Activated naive CD4-positive, alpha-beta T cell treated with anti-CD3 and anti-CD28 coated beads for 36 hours (primary cell): ENCODE measurements around the gene ENPP3. TPM values are rescaled to one million over a fixed set of nuclear protein-coding genes. Genes with fewer than 3 reads are reported as not detected.

ENCODE experiments used
- CTCF ChIA-PET: fragments of 350-600 bp; sonication (Branson Sonifier 250); formaldehyde crosslinking; loops from one replicate; lab custom pipeline; 2021; ENCODE audit warnings: antibody characterized with exemption; lab: Charles Lee
- DNase-seq: peaks from one replicate; pipeline ENCODE4 v3.0.0-alpha.2; 2020
- H3K27ac Mint-ChIP-seq: one replicate; pipeline ENCODE4 v1.8.0; 2021; ENCODE audit warnings: mild to moderate bottlenecking, mixed read lengths
- H3K27me3 Mint-ChIP-seq: one replicate; pipeline ENCODE4 v1.8.0; 2021; ENCODE audit warnings: low read depth, mixed read lengths
- H3K36me3 Mint-ChIP-seq: one replicate; pipeline ENCODE4 v1.8.0; 2021; ENCODE audit warnings: low read depth, mixed read lengths
- H3K4me1 Mint-ChIP-seq: one replicate; pipeline ENCODE4 v1.8.0; 2021; ENCODE audit warnings: low read depth, mixed read lengths
- H3K4me3 Mint-ChIP-seq: one replicate; pipeline ENCODE4 v1.8.0; 2021; ENCODE audit warnings: mild to moderate bottlenecking, moderate library complexity, mixed read lengths
- H3K9me3 Mint-ChIP-seq: one replicate; pipeline ENCODE4 v1.8.0; 2021; ENCODE audit warnings: mixed read lengths
- intact Hi-C: fragments of 100-400 bp; cut with micrococcal nuclease; formaldehyde crosslinking; loops from one replicate; pipeline ENCODE4 v1.15.1; 2023
- total RNA-seq, 2 experiments: library from RNA; stranded (reverse); gene quantifications; one replicate each; pipeline ENCODE4 v1.2.3, GENCODE V29; 2021

ENPP3 gene
- total RNA-seq, 2 experiments from 2014 or later = 0.96 to 1.2 TPM

GRCh38 chr6:131628726-131629125 is 8.4 kb upstream of the ENPP3 start:
- H3K36me3 Mint-ChIP-seq = peaks cover under 1% of the 10 kb centered on the region
- peaks cover 29% of the 10 kb centered on the region for H3K4me1 Mint-ChIP-seq
- peak overlapping the region; percentile 99 for H3K4me3 Mint-ChIP-seq
- H3K27ac Mint-ChIP-seq = peak overlapping the region; percentile 65
- H3K9me3 Mint-ChIP-seq = no peaks in the 10 kb centered on the region
- no peak for DNase-seq
- no peaks in the 10 kb centered on the region for H3K27me3 Mint-ChIP-seq
- CTCF ChIA-PET = interaction anchor here (0.6 to 3.0 kb wide), 33 partner anchors 7 to 878 kb away, joined by 3 to 34 read pairs (median 4); partner anchors contain the start of genes ENPP1 and ENPP3
- intact Hi-C loops = loop anchor here (1.0 to 2.0 kb wide), 10 partner anchors 96 to 1186 kb away; partner anchors contain the start of genes AKAP7, EPB41L2 and RPS12

GRCh38 chr6:131629651-131630050 is 7.5 kb upstream of the ENPP3 start:
- no peaks in the 10 kb centered on the region for H3K36me3 Mint-ChIP-seq
- CTCF ChIA-PET = interaction anchor here (0.9 to 3.0 kb wide), 7 partner anchors 9 to 456 kb away, joined by 3 to 34 read pairs (median 15); partner anchors contain the start of gene ENPP3
- no peaks in the 10 kb centered on the region for H3K9me3 Mint-ChIP-seq
- H3K4me1 Mint-ChIP-seq = peaks cover 29% of the 10 kb centered on the region
- peak; percentile 29 for DNase-seq
- no peaks in the 10 kb centered on the region for H3K27me3 Mint-ChIP-seq
- no peak overlapping the region for H3K27ac Mint-ChIP-seq
- H3K4me3 Mint-ChIP-seq = no peak overlapping the region
- intact Hi-C loops = loop anchor here (2.0 kb wide), 3 partner anchors 349 to 1185 kb away; partner anchors contain the start of genes EPB41L2 and RPS12

- Mint-ChIP-seq H3K9me3 (no peaks in the 10 kb centered on the region), H3K36me3 (no peaks in the 10 kb centered on the region), H3K4me3 (no peak overlapping the region), H3K27me3 (no peaks in the 10 kb centered on the region), H3K27ac (no peak overlapping the region), H3K4me1 (peaks cover 26% of the 10 kb centered on the region)
- intact Hi-C loops = no loop called here
- CTCF ChIA-PET = interaction anchor here (1.0 to 1.3 kb wide), 2 partner anchors 18 to 278 kb away, joined by 3 read pairs; no protein-coding TSS in a partner anchor
- DNase-seq = no peak
Observed at GRCh38 chr6:131631625-131632289, 5.3 kb upstream of the ENPP3 start.

- intact Hi-C loops = no loop called here
- Mint-ChIP-seq H3K4me3 (no peak overlapping the region), H3K9me3 (no peaks in the 10 kb centered on the region), H3K27me3 (no peaks in the 10 kb centered on the region), H3K4me1 (peaks cover 2% of the 10 kb centered on the region), H3K27ac (no peak overlapping the region), H3K36me3 (no peaks in the 10 kb centered on the region)
- CTCF ChIA-PET = interaction anchor here (0.9 kb wide), 1 partner anchor 8 kb away, joined by 3 read pairs; the partner anchor contains the start of gene MED23
- no peak for DNase-seq
Observed at GRCh38 chr6:131635384-131636340, 1.4 kb upstream of the ENPP3 start.

GRCh38 chr6:131638013-131638412 is 911 bp downstream of the ENPP3 start:
- Mint-ChIP-seq H3K27ac (no peak overlapping the region), H3K36me3 (no peaks in the 10 kb centered on the region), H3K4me3 (no peak overlapping the region), H3K27me3 (no peaks in the 10 kb centered on the region), H3K9me3 (no peaks in the 10 kb centered on the region), H3K4me1 (peaks cover 2% of the 10 kb centered on the region)
- CTCF ChIA-PET = interaction anchor here (4.2 kb wide), 1 partner anchor 10 kb away, joined by 33 read pairs; the partner anchor contains the start of gene MED23
- no peak for DNase-seq
- intact Hi-C loops = no loop called here

- peaks cover 2% of the 10 kb centered on the region for H3K4me1 Mint-ChIP-seq
- H3K36me3 Mint-ChIP-seq = no peaks in the 10 kb centered on the region
- H3K27ac Mint-ChIP-seq = no peak overlapping the region
- no peaks in the 10 kb centered on the region for H3K27me3 Mint-ChIP-seq
- no peak overlapping the region for H3K4me3 Mint-ChIP-seq
- no peak for DNase-seq
- H3K9me3 Mint-ChIP-seq = no peaks in the 10 kb centered on the region
- CTCF ChIA-PET = interaction anchor here (4.2 kb wide), 1 partner anchor 12 kb away, joined by 33 read pairs; the partner anchor contains the start of gene MED23
- intact Hi-C loops = no loop called here
Observed at GRCh38 chr6:131640100-131640499, 3.0 kb downstream of the ENPP3 start.

- H3K27ac Mint-ChIP-seq = no peak overlapping the region
- H3K27me3 Mint-ChIP-seq = no peaks in the 10 kb centered on the region
- H3K9me3 Mint-ChIP-seq = no peaks in the 10 kb centered on the region
- intact Hi-C loops = no loop called here
- CTCF ChIA-PET = interaction anchor here (4.2 kb wide), 1 partner anchor 12 kb away, joined by 33 read pairs; the partner anchor contains the start of gene MED23
- DNase-seq = no peak
- no peak overlapping the region for H3K4me3 Mint-ChIP-seq
- no peaks in the 10 kb centered on the region for H3K36me3 Mint-ChIP-seq
- peaks cover 2% of the 10 kb centered on the region for H3K4me1 Mint-ChIP-seq
Observed at GRCh38 chr6:131640576-131640975, 3.5 kb downstream of the ENPP3 start.

- Mint-ChIP-seq H3K27me3 (no peaks in the 10 kb centered on the region), H3K27ac (no peak overlapping the region)
- intact Hi-C loops = no loop called here
Observed at GRCh38 chr6:131641554-131641953, 4.5 kb downstream of the ENPP3 start.

GRCh38 chr6:131642565-131642964 is 5.5 kb downstream of the ENPP3 start:
- Mint-ChIP-seq H3K27me3 (no peaks in the 10 kb centered on the region), H3K36me3 (no peaks in the 10 kb centered on the region), H3K9me3 (no peaks in the 10 kb centered on the region), H3K4me3 (no peak overlapping the region), H3K4me1 (peaks cover 2% of the 10 kb centered on the region), H3K27ac (no peak overlapping the region)
- intact Hi-C loops = no loop called here
- no peak for DNase-seq
- CTCF ChIA-PET = interaction anchor here (1.2 kb wide), 1 partner anchor 15 kb away, joined by 4 read pairs; the partner anchor contains the start of gene MED23

More at GRCh38 chr6:131641554-131641953, 4.5 kb downstream of the ENPP3 start:
- Mint-ChIP-seq H3K4me1 (peaks cover 2% of the 10 kb centered on the region), H3K9me3 (no peaks in the 10 kb centered on the region), H3K36me3 (no peaks in the 10 kb centered on the region), H3K4me3 (no peak overlapping the region)
- DNase-seq = no peak
- CTCF ChIA-PET = interaction anchor here (1.2 kb wide), 1 partner anchor 14 kb away, joined by 4 read pairs; the partner anchor contains the start of gene MED23

GRCh38 chr6:131642987-131643611 is 6.0 kb downstream of the ENPP3 start:
- H3K27me3 Mint-ChIP-seq = no peaks in the 10 kb centered on the region
- no peaks in the 10 kb centered on the region for H3K36me3 Mint-ChIP-seq
- CTCF ChIA-PET = interaction anchor here (1.2 kb wide), 1 partner anchor 15 kb away, joined by 4 read pairs; the partner anchor contains the start of gene MED23
- intact Hi-C loops = no loop called here
- DNase-seq = no peak
- no peak overlapping the region for H3K4me3 Mint-ChIP-seq
- peaks cover 2% of the 10 kb centered on the region for H3K4me1 Mint-ChIP-seq
- no peaks in the 10 kb centered on the region for H3K9me3 Mint-ChIP-seq
- H3K27ac Mint-ChIP-seq = no peak overlapping the region

GRCh38 chr6:131643855-131644460 is 6.9 kb downstream of the ENPP3 start:
- intact Hi-C loops = no loop called here
- Mint-ChIP-seq H3K27me3 (no peaks in the 10 kb centered on the region), H3K4me1 (peaks cover 2% of the 10 kb centered on the region), H3K9me3 (no peaks in the 10 kb centered on the region), H3K36me3 (no peaks in the 10 kb centered on the region), H3K27ac (no peak overlapping the region), H3K4me3 (no peak overlapping the region)
- DNase-seq = no peak
- CTCF ChIA-PET = interaction anchor here (0.7 kb wide), 1 partner anchor 16 kb away, joined by 3 read pairs; the partner anchor contains the start of gene MED23
